ENCODE data around the gene EPC2.
"Not testable (repeated sequence)": the region's sequence is repeated elsewhere in the genome, so short reads cannot be mapped to it uniquely, and the experiment has no call there.

Gene EPC2

GRCh38 chr2:148678302-148679179, 34.0 kb downstream of the EPC2 start:
- FAIRE-seq = not testable (repeated sequence)

- FAIRE-seq = no peak
Observed at GRCh38 chr2:148680462-148680861, 35.9 kb downstream of the EPC2 start.

GRCh38 chr2:148681443-148681842, 36.9 kb downstream of the EPC2 start:
- no peak for FAIRE-seq

GRCh38 chr2:148681862-148682261, 37.3 kb downstream of the EPC2 start:
- FAIRE-seq = not testable (repeated sequence)

- FAIRE-seq = no peak
Observed at GRCh38 chr2:148684507-148684906, 40.0 kb downstream of the EPC2 start.

- no peak for FAIRE-seq
Observed at GRCh38 chr2:148687543-148687942, 43.0 kb downstream of the EPC2 start.

- FAIRE-seq = not testable (repeated sequence)
Observed at GRCh38 chr2:148688011-148688410, 43.5 kb downstream of the EPC2 start.

- FAIRE-seq = no peak
Observed at GRCh38 chr2:148696985-148697384, 52.4 kb downstream of the EPC2 start.

- FAIRE-seq = no peak
Observed at GRCh38 chr2:148699830-148700229, 55.3 kb downstream of the EPC2 start.

GRCh38 chr2:148701039-148701438, 56.5 kb downstream of the EPC2 start:
- FAIRE-seq = no peak

- FAIRE-seq = peak; percentile 32
Observed at GRCh38 chr2:148701877-148702276, 57.3 kb downstream of the EPC2 start.

- no peak for FAIRE-seq
Observed at GRCh38 chr2:148702475-148702874, 57.9 kb downstream of the EPC2 start.

GRCh38 chr2:148704247-148704646, 59.7 kb downstream of the EPC2 start:
- no peak for FAIRE-seq

- FAIRE-seq = no peak
Observed at GRCh38 chr2:148716378-148716920, 71.9 kb downstream of the EPC2 start.

GRCh38 chr2:148718039-148718438, 73.5 kb downstream of the EPC2 start:
- FAIRE-seq = no peak

GRCh38 chr2:148719195-148719749, 74.7 kb downstream of the EPC2 start:
- no peak for FAIRE-seq

- FAIRE-seq = no peak
Observed at GRCh38 chr2:148719941-148720436, 75.4 kb downstream of the EPC2 start.

GRCh38 chr2:148720501-148721001, 76.0 kb downstream of the EPC2 start:
- no peak for FAIRE-seq

GRCh38 chr2:148721520-148721931, 77.0 kb downstream of the EPC2 start:
- no peak for FAIRE-seq

GRCh38 chr2:148721991-148722777, 77.6 kb downstream of the EPC2 start:
- FAIRE-seq = no peak

- FAIRE-seq = no peak
Observed at GRCh38 chr2:148725564-148725963, 81.0 kb downstream of the EPC2 start.

GRCh38 chr2:148726228-148726627, 81.7 kb downstream of the EPC2 start:
- FAIRE-seq = no peak

- FAIRE-seq = peak; percentile 22
Observed at GRCh38 chr2:148730085-148730484, 85.5 kb downstream of the EPC2 start.
